ENCODE results near the gene CHPF. TPM values are rescaled to one million over a fixed set of nuclear protein-coding genes. Genes with fewer than 3 reads are reported as not detected.

CHPF gene
- total RNA-seq, 1 experiment from 2014 or later = 139 TPM

GRCh38 chr2:219514196-219514761 lies 29.3 kb downstream of the CHPF start, which contains the start of gene ASIC4:
Gene ASIC4, plus strand, starts transcription at chr2:219514482. Its CDS starts 243 bp downstream, at chr2:219514725.
- no peak for DNase-seq (ENCODE audit: low spot score)

GRCh38 chr2:219513787-219514186 lies 29.8 kb downstream of the CHPF start:
- DNase-seq (ENCODE audit: low spot score) = no peak

DNA sequence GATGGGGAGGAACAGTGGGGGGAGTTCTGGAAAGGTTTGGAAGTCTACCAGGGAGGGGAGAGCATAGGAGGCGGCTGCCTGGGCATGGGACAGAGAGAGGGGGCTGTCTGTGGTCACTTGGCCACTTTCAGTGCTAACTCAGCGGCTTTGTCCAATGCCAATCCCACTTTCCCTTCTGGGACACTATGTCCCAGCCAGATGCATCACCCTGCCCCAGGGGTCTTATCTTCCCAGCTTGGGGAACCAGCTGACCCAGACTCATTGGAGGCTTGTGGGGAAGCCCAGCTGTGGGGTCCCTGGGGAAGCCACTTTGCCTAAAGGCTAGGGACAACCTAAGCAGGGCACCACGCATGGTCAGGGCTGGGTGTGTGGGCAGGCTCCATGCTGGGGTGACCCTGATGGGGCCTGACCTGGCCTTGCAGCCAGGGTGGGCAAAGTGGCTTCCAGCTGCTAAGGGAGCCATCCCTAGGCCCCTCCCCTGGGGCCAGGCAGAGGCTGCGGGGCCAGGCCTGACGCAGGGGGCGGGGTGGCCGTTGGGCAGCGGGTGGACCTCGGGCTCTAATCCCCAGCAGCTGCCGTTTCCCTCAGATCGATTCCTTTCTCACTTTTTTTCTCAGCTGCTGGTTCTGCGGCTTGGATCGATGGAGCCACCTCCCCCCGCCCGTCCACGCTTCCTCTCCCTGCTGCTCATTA lies 30.9 kb downstream of the CHPF start:
- no peak for DNase-seq (ENCODE audit: low spot score)

DNA sequence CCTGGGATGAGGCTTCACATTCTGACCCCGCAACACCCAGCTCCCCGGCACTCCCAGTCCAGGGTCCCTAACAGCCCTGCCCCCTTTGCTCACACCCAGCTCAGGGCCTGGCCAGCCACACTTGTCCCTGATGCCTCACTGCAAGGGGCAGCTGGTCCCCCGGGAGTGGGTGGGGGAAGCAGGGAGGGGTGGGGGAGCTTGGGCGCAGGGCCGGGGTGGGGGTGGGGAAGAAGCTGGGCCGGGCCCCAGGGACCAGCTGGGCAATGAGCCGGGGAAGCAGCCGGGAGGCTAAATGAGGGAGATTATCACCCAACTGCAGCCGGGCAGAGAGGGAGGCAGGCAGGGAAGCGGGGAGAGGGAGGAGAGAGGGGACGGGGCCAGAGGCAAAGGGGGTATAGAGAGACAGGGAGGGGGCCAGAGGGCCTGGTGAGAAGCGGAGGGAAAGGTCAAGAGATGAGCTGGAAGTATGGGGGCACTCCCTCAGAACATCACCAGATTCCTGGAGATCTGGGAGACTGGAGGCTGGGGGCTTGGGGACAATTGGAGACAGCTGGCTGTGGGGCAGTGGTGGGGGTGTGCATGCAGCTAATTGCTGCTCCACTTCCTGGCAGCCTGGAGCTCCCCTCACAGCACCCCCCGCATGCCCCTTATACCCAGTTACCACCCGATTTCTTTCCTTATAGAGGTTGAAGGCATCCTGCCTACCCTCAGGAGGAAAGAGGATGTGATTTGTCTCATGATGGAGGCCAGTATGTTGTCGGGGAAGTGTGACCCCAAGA lies 31.9 kb downstream of the CHPF start:
- DNase-seq (ENCODE audit: low spot score) = no peak

- DNase-seq (ENCODE audit: low spot score) = no peak
Measured at GRCh38 chr2:219510512-219511135, 33.0 kb downstream of the CHPF start.

- DNase-seq (ENCODE audit: low spot score) = no peak
Measured at GRCh38 chr2:219509780-219510511, 33.7 kb downstream of the CHPF start.

DNA sequence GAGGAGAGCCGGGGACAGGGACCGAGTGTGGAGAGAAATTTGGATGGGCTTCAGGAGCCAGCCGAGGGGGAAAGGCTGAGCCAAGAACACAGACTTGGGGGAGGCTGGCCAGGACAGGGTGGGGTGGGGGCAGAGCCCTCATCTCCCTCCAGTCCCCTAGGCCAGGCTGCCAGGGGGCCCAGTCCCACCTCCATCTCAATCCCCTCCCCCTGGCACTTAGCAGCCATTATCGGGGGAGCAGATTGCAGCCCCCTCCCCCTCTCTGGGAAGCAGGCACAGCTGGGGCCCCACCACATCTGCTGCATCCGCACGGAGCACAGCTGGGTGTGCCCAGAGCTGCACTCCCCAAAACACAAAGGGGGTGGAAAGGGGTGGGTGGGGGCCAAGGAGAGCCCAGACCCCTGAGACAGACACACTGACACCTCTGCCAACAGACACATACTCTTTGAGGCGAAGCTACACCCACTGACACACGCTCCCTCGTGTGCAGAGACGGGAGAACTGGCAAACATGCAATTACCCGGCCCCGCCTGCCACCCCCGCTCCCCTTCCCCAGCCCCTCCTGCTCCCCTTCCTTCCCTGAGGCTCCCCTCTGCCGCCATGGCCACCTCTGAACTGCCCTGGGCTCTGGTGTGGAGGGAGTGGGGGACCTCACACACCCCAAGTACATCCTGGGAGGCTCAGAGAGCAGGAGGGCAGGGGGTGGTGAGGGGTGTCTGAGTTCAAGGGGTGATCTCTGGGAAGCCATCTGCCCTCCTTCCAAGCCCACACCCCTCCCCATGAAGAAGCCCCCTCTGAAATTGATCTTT lies 34.4 kb downstream of the CHPF start:
- no peak for DNase-seq (ENCODE audit: low spot score)

- no peak for DNase-seq (ENCODE audit: low spot score)
Measured at GRCh38 chr2:219508444-219508734, 35.2 kb downstream of the CHPF start.

DNA sequence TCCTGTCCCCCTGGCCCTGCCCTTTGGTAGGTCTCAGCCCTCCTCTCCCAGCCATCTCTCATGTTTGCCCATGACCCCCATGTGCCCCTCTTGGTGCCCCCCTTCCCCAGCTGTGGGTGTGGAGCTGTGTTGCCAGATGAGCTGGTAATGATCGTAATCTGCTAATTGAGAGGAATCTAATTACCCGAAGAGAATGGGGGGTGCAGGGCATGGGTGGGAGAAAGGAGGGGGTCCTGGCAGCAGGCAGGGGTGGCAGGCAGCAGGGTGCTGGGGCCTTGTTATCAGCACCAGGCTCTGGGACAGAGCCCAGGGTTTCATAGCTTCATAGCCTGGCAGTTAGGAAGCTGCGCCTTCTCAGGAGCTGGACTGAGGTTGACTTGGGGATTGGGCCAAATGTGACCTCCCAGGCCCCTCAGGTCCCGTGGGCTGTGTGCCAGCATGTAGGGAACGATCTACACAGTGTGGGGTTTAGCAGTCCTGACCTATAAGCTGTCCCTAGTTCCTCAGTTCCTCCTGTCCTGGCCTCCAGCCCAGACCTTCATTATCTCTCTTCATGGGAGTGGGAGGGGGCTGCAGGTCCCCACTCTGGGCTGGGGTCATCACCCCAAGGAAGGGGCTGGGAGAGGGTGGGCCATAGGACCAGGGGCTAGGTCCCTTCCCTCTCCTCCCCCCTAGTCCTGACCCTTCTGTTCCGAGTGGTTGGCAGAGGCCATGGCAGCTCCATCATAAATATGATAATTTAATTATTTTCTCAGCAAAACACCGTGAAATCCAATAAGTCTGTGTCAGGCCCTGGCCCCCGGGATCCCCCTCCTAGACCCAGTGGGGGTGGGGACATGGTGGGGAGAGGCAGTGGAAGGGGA lies 35.8 kb downstream of the CHPF start:
- no peak for DNase-seq (ENCODE audit: low spot score)

- DNase-seq (ENCODE audit: low spot score) = no peak
Measured at GRCh38 chr2:219506802-219507526, 36.6 kb downstream of the CHPF start.

DNA sequence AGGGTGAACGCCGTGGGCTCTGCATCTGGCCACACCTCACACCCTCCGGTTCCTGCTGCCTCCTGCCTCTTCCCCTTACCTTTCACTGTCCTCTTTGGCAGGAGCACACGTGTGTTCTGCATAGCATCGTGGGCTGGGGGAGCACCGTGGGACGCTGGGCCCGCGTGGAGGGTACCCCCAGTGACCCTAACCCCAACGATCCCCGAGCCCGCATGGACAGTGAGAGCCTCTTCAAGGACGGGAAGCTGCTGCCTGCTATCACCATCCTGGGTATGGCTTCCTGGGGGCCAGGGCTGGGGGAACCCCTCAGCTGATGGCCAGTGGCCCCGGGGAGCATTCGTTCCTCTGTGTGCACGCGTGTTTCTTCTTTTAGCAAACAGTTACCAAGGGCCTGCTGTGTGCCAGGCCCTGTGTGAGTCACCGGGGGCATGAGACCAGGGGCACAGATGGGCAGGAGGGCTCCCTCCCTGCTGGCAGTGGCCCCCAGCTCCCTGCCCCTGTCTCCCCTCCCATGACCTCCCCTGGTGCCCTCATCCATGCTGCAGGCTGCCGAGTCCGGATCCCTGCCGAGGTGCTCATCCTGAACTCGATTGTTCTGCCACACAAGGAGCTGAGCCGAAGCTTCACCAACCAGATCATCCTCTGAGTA lies 37.3 kb downstream of the CHPF start:
- DNase-seq (ENCODE audit: low spot score) = no peak

DNA sequence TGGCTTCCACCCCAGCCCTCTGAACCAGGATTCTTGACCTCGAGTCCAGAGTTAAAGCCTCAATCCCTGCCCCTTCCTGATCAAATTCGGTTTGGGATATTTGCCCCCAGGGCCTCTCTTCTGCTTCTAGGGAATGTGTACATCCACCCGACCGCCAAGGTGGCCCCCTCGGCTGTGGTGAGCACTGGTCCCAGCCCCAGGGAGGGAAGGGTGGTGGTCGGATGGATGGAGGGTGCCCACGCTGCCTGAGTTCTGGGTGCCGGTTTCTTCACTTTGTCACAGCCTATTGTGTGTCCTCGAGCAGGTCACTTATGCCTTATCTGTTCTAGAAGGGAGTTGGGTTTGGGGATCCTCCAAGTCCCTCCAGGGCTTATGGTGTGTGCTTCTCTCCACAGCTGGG lies 38.0 kb downstream of the CHPF start:
- DNase-seq (ENCODE audit: low spot score) = no peak

GRCh38 chr2:219502618-219503017 lies 41.0 kb downstream of the CHPF start:
- DNase-seq (ENCODE audit: low spot score) = no peak

DNA sequence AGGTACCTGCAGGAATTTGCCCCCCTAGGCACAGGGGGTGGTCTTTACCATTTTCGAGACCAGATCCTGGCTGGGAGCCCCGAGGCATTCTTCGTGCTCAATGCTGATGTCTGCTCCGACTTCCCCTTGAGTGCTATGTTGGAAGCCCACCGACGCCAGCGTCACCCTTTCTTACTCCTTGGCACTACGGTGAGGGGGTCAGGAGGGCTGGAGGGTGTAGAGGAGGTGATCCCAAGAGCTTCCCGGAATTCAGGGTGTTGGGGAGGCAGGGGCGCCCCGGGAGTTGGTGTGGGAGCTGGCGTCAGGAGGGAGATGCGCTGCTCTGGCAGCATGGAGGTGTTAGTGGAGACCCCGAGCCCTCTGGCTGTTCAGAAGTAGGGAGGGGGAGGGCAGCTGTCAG lies 41.8 kb downstream of the CHPF start:
- no peak for DNase-seq (ENCODE audit: low spot score)

- no peak for DNase-seq (ENCODE audit: low spot score)
Measured at GRCh38 chr2:219500135-219500534, 43.5 kb downstream of the CHPF start.

- no peak for DNase-seq (ENCODE audit: low spot score)
Measured at GRCh38 chr2:219499555-219499954, 44.1 kb downstream of the CHPF start.

DNA sequence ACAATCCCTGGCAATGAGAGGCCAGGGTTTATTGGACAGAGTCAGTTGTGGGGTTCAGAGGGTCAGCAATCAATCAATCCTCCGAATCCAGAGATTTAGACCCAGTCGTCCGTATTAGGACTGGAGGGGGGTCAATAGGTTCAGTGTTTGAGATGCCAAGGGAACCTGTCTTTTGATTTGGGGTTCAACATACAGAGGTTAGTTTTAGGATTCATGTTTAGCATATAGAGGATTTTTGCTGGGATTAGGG lies 44.6 kb downstream of the CHPF start:
- DNase-seq (ENCODE audit: low spot score) = no peak

DNA sequence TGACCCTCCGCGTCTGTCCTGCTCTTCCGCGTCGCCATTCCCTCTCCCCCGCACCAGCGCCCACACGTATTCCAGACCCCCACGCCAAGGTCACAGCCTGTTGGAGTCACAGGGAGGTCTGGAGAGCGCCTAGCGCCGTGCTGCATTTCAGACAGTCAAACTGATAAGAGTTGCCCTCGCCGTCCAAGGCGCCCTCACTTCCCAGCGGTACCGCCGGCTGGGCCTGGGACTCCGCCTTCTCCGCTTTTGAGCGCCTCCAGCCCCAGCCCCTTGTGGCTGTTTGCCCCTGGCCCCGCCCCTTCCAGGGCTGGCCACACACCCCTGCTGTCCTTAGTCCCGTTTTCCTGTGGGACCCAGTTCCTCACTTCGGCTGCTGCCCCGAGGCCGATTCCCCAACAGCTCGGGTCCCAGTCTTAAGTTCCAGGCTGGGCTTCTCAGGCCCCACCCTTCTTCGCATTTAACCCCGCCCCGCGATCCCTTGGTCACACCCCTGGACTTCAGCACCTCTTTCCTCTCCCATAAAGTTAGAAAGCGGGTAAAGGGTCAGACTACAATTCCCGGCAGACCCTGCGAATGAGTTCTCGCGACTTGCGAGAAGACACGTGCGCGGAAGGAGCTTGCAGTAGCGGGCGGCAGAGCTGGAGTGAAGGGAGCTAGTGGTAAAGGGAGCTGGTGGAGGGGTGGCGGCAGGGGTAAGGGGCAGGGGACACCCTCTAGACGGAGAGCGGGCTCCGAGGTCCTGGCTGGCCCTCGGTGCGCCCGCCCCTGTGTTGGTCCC lies 45.1 kb downstream of the CHPF start, which contains the start of gene GMPPA:
Gene GMPPA (plus strand): TSS at position 612 of the 778 bp plus-strand sequence. CDS start 1,085 bp downstream, outside the sequence.
- peak; percentile 98 for DNase-seq (ENCODE audit: low spot score)

Data from A172 (cell line).